K562 (cell line): ENCODE measurements around the gene DNAJB12. TPM values are rescaled to one million over a fixed set of nuclear protein-coding genes. Genes with fewer than 3 reads are reported as not detected.

Experiments used
- ATAC-seq: fragments of 200-7000 bp; cut with Tn5 transposase; 3 replicates; pipeline ENCODE4 v1.9.1; 2020; ENCODE audit warnings: moderate library complexity
- BruUV-seq: library from RNA; stranded (reverse); fragments of 400-500 nt; replicated peaks from 2 replicates; lab custom pipeline; 2021; lab: Mats Ljungman, UMichigan
- CTCF ChIA-PET: fragments of 300-600 bp; formaldehyde crosslinking; extraction: SDS; loops from one replicate; lab custom pipeline; 2021; ENCODE audit warnings: low intra/inter-chr PET ratio; lab: Yijun Ruan, JAX
- POLR2A ChIA-PET: fragments of 300-600, 350-650 bp; sonication (Branson Sonifier 250); formaldehyde crosslinking; extraction: SDS; loops from one replicate; lab custom pipeline; 2021; ENCODE audit warnings: antibody characterized with exemption, inconsistent platforms; lab: Yijun Ruan, JAX
- DNase-seq, 4 experiments: peaks; one replicate each; pipeline versions ENCODE4 v3.0.0 to v3.0.0-alpha.2; 2011 to 2018; ENCODE audit warnings: low spot score in 3 of 4, mixed read lengths in 3 of 4; ENCODE audit errors: extremely low read depth in 1 of 4
- FAIRE-seq: peaks from 2 replicates; lab custom pipeline; 2011; peaks lifted over from hg19 to GRCh38; lab: Jason Lieb, UNC
- H2AFZ ChIP-seq: 2 replicates; pipeline ENCODE4 v1.6.0; 2011; ENCODE audit warnings: low read depth, low read length, control low read depth, inconsistent platforms
- H3K27ac ChIP-seq: fragments of 200-600 bp; 3 replicates; pipeline ENCODE4 v1.8.0; 2011; ENCODE audit warnings: low read depth, mild to moderate bottlenecking, control low read depth, inconsistent platforms, low read length, moderate library complexity, mixed read lengths; ENCODE audit errors: extremely low read depth
- H3K27me3 ChIP-seq, 2 experiments: fragments of 300-600 bp in 1 of 2; 2 replicates in 1 of 2; 3 replicates in 1 of 2; pipeline versions ENCODE4 v1.6.0 to v1.8.0; 2011; ENCODE audit warnings: inconsistent platforms in 2 of 2, low read length in 2 of 2, mild to moderate bottlenecking in 1 of 2, mixed read lengths in 1 of 2, moderate library complexity in 1 of 2; ENCODE audit not compliant: control insufficient read depth in 2 of 2, insufficient read depth in 2 of 2
- H3K36me3 ChIP-seq: fragments of 300-600 bp; 3 replicates; pipeline ENCODE4 v1.8.0; 2011; ENCODE audit warnings: mild to moderate bottlenecking, low read length, inconsistent platforms; ENCODE audit not compliant: control insufficient read depth, insufficient read depth
- H3K4me1 ChIP-seq, 2 experiments: fragments of 200-600 bp in 1 of 2; replicated peaks in 1 of 2; 2 replicates in 1 of 2; 3 replicates in 1 of 2; pipeline versions ENCODE4 v1.5.1 to v1.8.0; 2011; ENCODE audit warnings: inconsistent platforms in 2 of 2, low read length in 2 of 2, mild to moderate bottlenecking in 1 of 2, mixed read lengths in 1 of 2, moderate library complexity in 1 of 2; ENCODE audit not compliant: control insufficient read depth in 2 of 2, insufficient read depth in 2 of 2
- H3K4me2 ChIP-seq: 2 replicates; pipeline ENCODE4 v1.6.1; 2011; ENCODE audit warnings: low read length, control low read depth, inconsistent platforms, mixed read lengths; ENCODE audit not compliant: insufficient read depth
- H3K4me3 ChIP-seq: fragments of 200-600 bp; sonication (generic), shearing (Covaris generic); 2 replicates; pipeline ENCODE4 v1.5.1; 2016; ENCODE audit warnings: control low read depth, inconsistent platforms
- H3K79me2 ChIP-seq: fragments of 200-600 bp; 3 replicates; pipeline ENCODE4 v1.8.0; 2011; ENCODE audit warnings: low read length, inconsistent platforms; ENCODE audit not compliant: control insufficient read depth, insufficient read depth
- H3K9ac ChIP-seq, 2 experiments: 2 replicates each; pipeline versions ENCODE4 v1.6.0 to v1.6.1; 2011; ENCODE audit warnings: low read depth in 2 of 2, low read length in 2 of 2, control low read depth in 1 of 2, inconsistent platforms in 1 of 2, mild to moderate bottlenecking in 1 of 2, mixed read lengths in 1 of 2; ENCODE audit not compliant: insufficient read depth in 1 of 2
- H3K9me1 ChIP-seq: one replicate; pipeline ENCODE4 v1.6.0; 2011; ENCODE audit warnings: inconsistent platforms, mild to moderate bottlenecking, low read length, moderate library complexity; ENCODE audit not compliant: control insufficient read depth, insufficient read depth
- H3K9me3 ChIP-seq: replicated peaks from 2 replicates; pipeline ENCODE4 v1.5.1; 2011; ENCODE audit warnings: low read depth, low read length, inconsistent platforms; ENCODE audit not compliant: control insufficient read depth, insufficient read depth
- H4K20me1 ChIP-seq: replicated peaks from 2 replicates; pipeline ENCODE4 v1.6.1; 2011; ENCODE audit warnings: low read length, inconsistent platforms, mixed read lengths; ENCODE audit not compliant: control insufficient read depth, insufficient read depth
- JUN ChIP-seq, 2 experiments: sonication (generic) in 1 of 2; formaldehyde crosslinking in 1 of 2; IDR thresholded peaks; 2 replicates each; pipeline versions ENCODE4 v1.6.1 to v1.8.0; 2012 to 2022; ENCODE audit warnings: borderline replicate concordance in 2 of 2, mild to moderate bottlenecking in 2 of 2, improper control_type of control experiment in 1 of 2, low read depth in 1 of 2, low read length in 1 of 2, missing genetic modification reagents in 1 of 2
- POLR2G ChIP-seq: fragments of 200-400 bp; formaldehyde crosslinking; IDR thresholded peaks from 2 replicates; pipeline ENCODE4 v1.6.1; 2017; ENCODE audit warnings: low read depth, mild to moderate bottlenecking, antibody characterized with exemption, low read length, moderate library complexity
- RBFOX2 ChIP-seq: fragments of 200-400 bp; formaldehyde crosslinking; IDR thresholded peaks from 2 replicates; pipeline ENCODE4 v1.6.1; 2017; ENCODE audit warnings: low read depth, mild to moderate bottlenecking, low read length, moderate library complexity
- ZFX ChIP-seq: sonication (generic); formaldehyde crosslinking; IDR thresholded peaks from 2 replicates; pipeline ENCODE4 v1.8.0; 2022; ENCODE audit warnings: mild to moderate bottlenecking, missing genetic modification reagents, moderate library complexity
- WGBS: fragments of 100-300 bp; shearing (Covaris generic); methylation state at CpG from one replicate; pipeline ENCODE4 v1.1.6; 2016; ENCODE audit warnings: low coverage, mixed read lengths; ENCODE audit not compliant: insufficient coverage; ENCODE audit errors: missing lambda C conversion rate; 5-methylcytosine and 5-hydroxymethylcytosine counted together
- in situ Hi-C: fragments of 300-500 bp; cut with MboI; formaldehyde crosslinking; loops from 4 replicates; pipeline ENCODE4 v1.15.0; 2018; ENCODE audit warnings: inconsistent platforms, mixed read lengths
- intact Hi-C: fragments of 100-400 bp; cut with micrococcal nuclease; formaldehyde crosslinking; loops from 2 replicates; pipeline ENCODE4 v1.14.2; 2022
- polyA plus RNA-seq, 8 experiments: library from polyadenylated mRNA; depleted of rRNA in 4 of 8; stranded (reverse) in 5 of 8; unstranded in 3 of 8; fragments of >200 nt; fragmentation: Nextera tagmentation in 2 of 8; fragmentation: Illumina TruSeq in 1 of 8; extraction: Ambion mirVana in 2 of 8; extraction: Trizol in 1 of 8; gene quantifications; 2 replicates each; pipeline versions ENCODE4 v1.2.1 to v1.2.3, GENCODE V29; 2011 to 2014; ENCODE audit warnings: inconsistent platforms in 1 of 8, missing spikeins in 1 of 8
- total RNA-seq, 7 experiments: library from RNA; depleted of rRNA in 6 of 7; stranded (reverse); fragments of >200 nt in 6 of 7; fragmentation: Illumina TruSeq in 2 of 7; extraction: Trizol in 2 of 7; gene quantifications; 2 replicates each; pipeline versions ENCODE4 v1.2.1 to v1.2.3, GENCODE V29; 2011 to 2021; ENCODE audit warnings: low replicate concordance in 1 of 7

Gene DNAJB12
- total and polyA plus RNA-seq, 9 of the 15 experiments (the other 6 are each of a cell fraction or from before 2014, with no cell fraction given): 3.5 to 31.5 (median 20.3) TPM

DNA sequence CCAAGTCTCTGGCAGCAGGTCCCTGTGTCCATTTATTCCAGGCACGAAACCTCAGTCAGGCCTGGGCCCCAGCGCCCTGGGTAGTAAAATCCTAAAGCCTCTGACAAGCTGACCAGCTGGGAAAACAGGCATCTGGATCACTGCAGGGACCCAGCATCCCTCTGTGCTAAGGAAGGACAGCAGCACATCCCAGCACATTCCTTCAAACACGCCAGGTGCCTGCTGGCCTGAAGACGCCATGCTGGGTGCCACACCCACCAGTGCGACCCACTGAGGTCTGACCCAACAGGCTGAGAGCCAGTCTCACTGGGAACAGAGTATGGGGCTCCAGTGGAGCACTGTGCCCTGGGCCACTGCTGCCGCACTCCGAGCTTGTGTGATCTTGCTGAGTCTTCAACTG, 6.4 kb downstream of the DNAJB12 start:
- Histone ChIP-seq H3K4me1 (peaks cover 4 to 5% of the 10 kb centered on the region in 2 experiments), H3K27ac (no peak overlapping the region), H3K27me3 (no peaks in the 10 kb centered on the region), H3K9ac (peak overlapping the region in 1 of 2 experiments; percentile 50; a peak in 2 of 4 replicates), H4K20me1 (no peaks in the 10 kb centered on the region; the same call in none of the 2 replicates), H3K79me2 (peaks cover 35% of the 10 kb centered on the region), H3K4me3 (no peak overlapping the region), H3K9me3 (no peaks in the 10 kb centered on the region), H3K9me1 (no peaks in the 10 kb centered on the region), H2AFZ (no peak overlapping the region), H3K36me3 (peaks cover 66% of the 10 kb centered on the region), H3K4me2 (no peak overlapping the region)
- ATAC-seq: no peak
- WGBS: 93% methylated on average over 7 of the region's 7 CpGs
- FAIRE-seq: no peak
- no peak for TF ChIP-seq JUN (IDR thresholded peaks at IDR 0.05; ENCODE audit: borderline replicate concordance, low read depth, low read length)
- no peak for TF ChIP-seq JUN (CRISPR knock-in tag; IDR thresholded peaks at IDR 0.05; ENCODE audit: borderline replicate concordance)
- TF ChIP-seq ZFX: no peak
- TF ChIP-seq RBFOX2: peak; percentile 33; the same call in 1 of the 2 replicates
- 0 out of 2 replicates have a peak, but pooled peaks have one; percentile 42 for TF ChIP-seq POLR2G
- no peak for DNase-seq
- in situ Hi-C loops (loop anchor here (25.0 kb wide), 1 partner anchor 1036 kb away; the partner anchor contains the start of gene SLC29A3), intact Hi-C loops (no loop called here)
- CTCF ChIA-PET: no interaction called here
- no TSS peak for BruUV-seq
- POLR2A ChIA-PET: interaction anchor here (1.1 kb wide), 1 partner anchor 498 kb away, joined by 3 read pairs; no protein-coding TSS in a partner anchor
